Small intestine (tissue), 7 donors: ENCODE results near the gene RAB7A. TPM values are rescaled to one million over a fixed set of nuclear protein-coding genes. Genes with fewer than 3 reads are reported as not detected.
A peak's percentile ranks its signal among the peaks of the same experiment; 100 is the strongest.

ENCODE experiments used
- DNase-seq, 2 donors: peaks; one replicate each; pipeline versions ENCODE4 v3.0.0 to v3.0.0-alpha.2; 2013
- FAIRE-seq: peaks from 2 replicates; lab custom pipeline; 2012; peaks lifted over from hg19 to GRCh38; lab: Jason Lieb, UNC
- H3K27ac ChIP-seq, 3 donors: one replicate each; pipeline ENCODE4 v1.5.1; 2013; ENCODE audit warnings: low read length in 2 of 3, mild to moderate bottlenecking in 2 of 3, control low read depth in 1 of 3, inconsistent platforms in 1 of 3, low read depth in 1 of 3, moderate library complexity in 1 of 3
- H3K27me3 ChIP-seq, 3 donors: one replicate each; pipeline ENCODE4 v1.6.1; 2013; ENCODE audit warnings: low read length in 3 of 3, inconsistent platforms in 1 of 3; ENCODE audit not compliant: control insufficient read depth in 3 of 3, insufficient read depth in 3 of 3
- H3K36me3 ChIP-seq, 3 donors: one replicate each; pipeline ENCODE4 v1.6.1; 2013; ENCODE audit warnings: low read length in 3 of 3, inconsistent platforms in 1 of 3, low read depth in 1 of 3, mild to moderate bottlenecking in 1 of 3, moderate library complexity in 1 of 3; ENCODE audit not compliant: control insufficient read depth in 3 of 3, insufficient read depth in 2 of 3
- H3K4me1 ChIP-seq, 3 donors: one replicate each; pipeline ENCODE4 v1.6.1; 2013; ENCODE audit warnings: low read length in 2 of 3, inconsistent platforms in 1 of 3, low read depth in 1 of 3, mild to moderate bottlenecking in 1 of 3, moderate library complexity in 1 of 3; ENCODE audit not compliant: control insufficient read depth in 3 of 3, insufficient read depth in 2 of 3
- H3K4me3 ChIP-seq, 3 donors: one replicate each; pipeline ENCODE4 v1.5.1; 2013; ENCODE audit warnings: low read length in 3 of 3, control low read depth in 1 of 3, inconsistent platforms in 1 of 3, low read depth in 1 of 3, mild to moderate bottlenecking in 1 of 3, moderate library complexity in 1 of 3
- H3K9me3 ChIP-seq, 2 donors: one replicate each; pipeline ENCODE4 v1.6.1; 2013; ENCODE audit warnings: low read depth in 1 of 2, low read length in 1 of 2; ENCODE audit not compliant: control insufficient read depth in 2 of 2, insufficient read depth in 1 of 2
- WGBS, 3 donors: extraction: QIAGEN DNeasy Blood & Tissue Kit; methylation state at CpG; one replicate each; pipeline ENCODE4 v1.1.7; 2013; 5-methylcytosine and 5-hydroxymethylcytosine counted together
- polyA plus RNA-seq, 4 donors: library from polyadenylated mRNA; stranded (reverse) in 3 of 4; unstranded in 1 of 4; fragments of 200-250 nt in 3 of 4; fragments of 120-200 nt in 1 of 4; gene quantifications; one replicate each; pipeline versions ENCODE4 v1.2.1 to v1.2.3, GENCODE V29; 2013
- donor health status: healthy with polysubstance abuse.
- donor health status: control.
- donor health status: control.
- donor health status: Bipolar disorder and iron deficiency.
- donor health status: healthy.

RAB7A gene
- polyA plus RNA-seq, 4 donors = 141 to 212 (median 165) TPM

- WGBS, 3 donors = 78 to 84% (median 80%) methylated on average over 3 of the region's 3 CpGs
- DNase-seq (no peak), FAIRE-seq (no peak)
- H3K4me1 ChIP-seq = peaks cover 3 to 21% (median 11%) of the 10 kb centered on the region in 3 donors
- H3K4me3 ChIP-seq = no peak overlapping the region
- no peaks in the 10 kb centered on the region for H3K27me3 ChIP-seq
- no peak overlapping the region for H3K27ac ChIP-seq
- H3K36me3 ChIP-seq = peaks cover 0 to 15% (median 0%) of the 10 kb centered on the region in 3 donors
- no peaks in the 10 kb centered on the region for H3K9me3 ChIP-seq
These were observed 8.7 kb downstream of the RAB7A start for GRCh38 chr3:128734523-128735189.

- Histone ChIP-seq H3K4me1 (peaks cover 3 to 19% (median 11%) of the 10 kb centered on the region in 3 donors), H3K4me3 (no peak overlapping the region), H3K36me3 (peaks cover 0 to 19% (median 0%) of the 10 kb centered on the region in 3 donors), H3K27ac (peak overlapping the region in 1 of 3 donors; percentile 55), H3K27me3 (no peaks in the 10 kb centered on the region), H3K9me3 (no peaks in the 10 kb centered on the region)
- FAIRE-seq (no peak), DNase-seq (no peak)
These were observed 9.3 kb downstream of the RAB7A start for GRCh38 chr3:128735287-128735686.

GRCh38 chr3:128735884-128736283, 9.9 kb downstream of the RAB7A start:
- Histone ChIP-seq H3K36me3 (peaks cover 0 to 19% (median 0%) of the 10 kb centered on the region in 3 donors), H3K4me3 (no peak overlapping the region), H3K27ac (peak overlapping the region in 1 of 3 donors; percentile 9), H3K9me3 (no peaks in the 10 kb centered on the region), H3K27me3 (no peaks in the 10 kb centered on the region), H3K4me1 (peaks cover 3 to 16% (median 11%) of the 10 kb centered on the region in 3 donors)
- no peak for FAIRE-seq
- 15 to 46% (median 45%) methylated on average over 2 of the region's 2 CpGs for WGBS, 3 donors
- DNase-seq = peak; percentile 26 to 29

GRCh38 chr3:128736601-128737000, 10.6 kb downstream of the RAB7A start:
- FAIRE-seq (no peak), DNase-seq (no peak)
- H3K27me3 ChIP-seq = no peaks in the 10 kb centered on the region
- peaks cover 0 to 19% (median 0%) of the 10 kb centered on the region in 3 donors for H3K36me3 ChIP-seq
- WGBS, 3 donors = 78 to 95% (median 91%) methylated on average over 3 of the region's 3 CpGs
- peaks cover 0 to under 1% of the 10 kb centered on the region in 2 donors for H3K9me3 ChIP-seq
- no peak overlapping the region for H3K27ac ChIP-seq
- no peak overlapping the region for H3K4me3 ChIP-seq
- H3K4me1 ChIP-seq = peaks cover 3 to 12% (median 11%) of the 10 kb centered on the region in 3 donors

- no peak overlapping the region for H3K4me3 ChIP-seq
- no peaks in the 10 kb centered on the region for H3K27me3 ChIP-seq
- FAIRE-seq (no peak), DNase-seq (no peak)
- H3K9me3 ChIP-seq = peaks cover 0 to 27% of the 10 kb centered on the region in 2 donors
- H3K27ac ChIP-seq = no peak overlapping the region
- H3K4me1 ChIP-seq = peaks cover under 1 to 3% (median 2%) of the 10 kb centered on the region in 3 donors
- WGBS, 3 donors = 95 to 100% (median 96%) methylated on average over 1 of the region's 1 CpG
- peaks cover 0 to 44% (median 0%) of the 10 kb centered on the region in 3 donors for H3K36me3 ChIP-seq
These were observed 14.6 kb downstream of the RAB7A start for GRCh38 chr3:128740621-128741020.

- no peak overlapping the region for H3K4me3 ChIP-seq
- H3K36me3 ChIP-seq = peaks cover 0 to 42% (median 0%) of the 10 kb centered on the region in 3 donors
- H3K27me3 ChIP-seq = no peaks in the 10 kb centered on the region
- DNase-seq = no peak
- H3K4me1 ChIP-seq = peaks cover 0 to 1% (median 0%) of the 10 kb centered on the region in 3 donors
- 97 to 98% (median 97%) methylated on average over 33 to 38 of the region's 38 CpGs for WGBS, 3 donors
- H3K9me3 ChIP-seq = peaks cover 0 to 27% of the 10 kb centered on the region in 2 donors
- H3K27ac ChIP-seq = no peak overlapping the region
- FAIRE-seq = no peak
These were observed 17.0 kb downstream of the RAB7A start for GRCh38 chr3:128742821-128743594.

GRCh38 chr3:128745742-128746141, 19.8 kb downstream of the RAB7A start:
- DNase-seq (no peak), FAIRE-seq (no peak)
- no peaks in the 10 kb centered on the region for H3K27me3 ChIP-seq
- peaks cover 0 to 49% of the 10 kb centered on the region in 2 donors for H3K9me3 ChIP-seq
- peaks cover 0 to 4% (median 0%) of the 10 kb centered on the region in 3 donors for H3K4me1 ChIP-seq
- WGBS, 3 donors = 85 to 91% (median 88%) methylated on average over 3 of the region's 3 CpGs
- no peak overlapping the region for H3K27ac ChIP-seq
- H3K4me3 ChIP-seq = no peak overlapping the region
- H3K36me3 ChIP-seq = peaks cover 0 to 44% (median 0%) of the 10 kb centered on the region in 3 donors

- WGBS, 3 donors = 26 to 74% (median 38%) methylated on average over 2 of the region's 2 CpGs
- H3K4me1 ChIP-seq = peaks cover 0 to 4% (median 0%) of the 10 kb centered on the region in 3 donors
- DNase-seq (peak in 1 of 2 donors; percentile 80), FAIRE-seq (no peak)
- peaks cover 0 to 44% (median 0%) of the 10 kb centered on the region in 3 donors for H3K36me3 ChIP-seq
- H3K9me3 ChIP-seq = peaks cover 0 to 51% of the 10 kb centered on the region in 2 donors
- H3K27me3 ChIP-seq = no peaks in the 10 kb centered on the region
- H3K4me3 ChIP-seq = no peak overlapping the region
- no peak overlapping the region for H3K27ac ChIP-seq
These were observed 20.9 kb downstream of the RAB7A start for GRCh38 chr3:128746881-128747280.
